HepG2 (cell line): ENCODE measurements around the gene SLC23A3. TPM values are rescaled to one million over a fixed set of nuclear protein-coding genes. Genes with fewer than 3 reads are reported as not detected.

Source experiments
- ARNTL ChIP-seq: sonication (generic); formaldehyde crosslinking; IDR thresholded peaks from 2 replicates; pipeline ENCODE4 v1.4.0; 2020; ENCODE audit warnings: mild to moderate bottlenecking, missing genetic modification reagents
- DMTF1 ChIP-seq: sonication (generic); formaldehyde crosslinking; IDR thresholded peaks from 2 replicates; pipeline ENCODE4 v1.4.0; 2020; ENCODE audit warnings: mild to moderate bottlenecking, missing genetic modification reagents
- FIP1L1 ChIP-seq: fragments of 200-400 bp; formaldehyde crosslinking; IDR thresholded peaks from 2 replicates; pipeline ENCODE4 v1.6.1; 2018; ENCODE audit warnings: low read depth, mild to moderate bottlenecking, low read length, moderate library complexity, borderline replicate concordance; ENCODE audit not compliant: insufficient read depth
- GATAD2A ChIP-seq: IDR thresholded peaks from 2 replicates; pipeline ENCODE4 v1.6.1; 2016
- GFI1 ChIP-seq: sonication (generic); formaldehyde crosslinking; IDR thresholded peaks from 2 replicates; pipeline ENCODE4 v1.5.0; 2020; ENCODE audit warnings: missing genetic modification reagents, mild to moderate bottlenecking, borderline replicate concordance
- GLI4 ChIP-seq: sonication (generic); formaldehyde crosslinking; IDR thresholded peaks from 2 replicates; pipeline ENCODE4 v1.5.1; 2020; ENCODE audit warnings: missing genetic modification reagents, mild to moderate bottlenecking, moderate library complexity, borderline replicate concordance
- HOXA7 ChIP-seq: sonication (generic); formaldehyde crosslinking; IDR thresholded peaks from 2 replicates; pipeline ENCODE4 v1.8.1; 2022; ENCODE audit warnings: mild to moderate bottlenecking, missing genetic modification reagents, moderate library complexity
- LRRFIP1 ChIP-seq: sonication (generic); formaldehyde crosslinking; conservative IDR thresholded peaks from 2 replicates; pipeline ENCODE4 v1.4.0; 2020; ENCODE audit warnings: missing genetic modification reagents
- MNT ChIP-seq: fragments of 450-650 bp; IDR thresholded peaks from 2 replicates; pipeline ENCODE4 v1.6.1; 2016
- NFKBIZ ChIP-seq: IDR thresholded peaks from 2 replicates; pipeline ENCODE4 v1.6.1; 2018; ENCODE audit warnings: missing genetic modification reagents, missing compliant biosample characterization
- NONO ChIP-seq, 2 experiments: fragments of 450-650 bp in 1 of 2; sonication (generic) in 1 of 2; formaldehyde crosslinking in 1 of 2; IDR thresholded peaks in 1 of 2; conservative IDR thresholded peaks in 1 of 2; 2 replicates each; pipeline versions ENCODE4 v1.6.1 to v1.8.0; 2017 to 2022; ENCODE audit warnings: mild to moderate bottlenecking in 1 of 2, missing genetic modification reagents in 1 of 2, moderate library complexity in 1 of 2
- PHF21A ChIP-seq: sonication (generic); formaldehyde crosslinking; IDR thresholded peaks from 2 replicates; pipeline ENCODE4 v1.5.0; 2020; ENCODE audit warnings: mild to moderate bottlenecking, missing genetic modification reagents
- SCMH1 ChIP-seq: sonication (generic); formaldehyde crosslinking; IDR thresholded peaks from 2 replicates; pipeline ENCODE4 v1.9.0; 2021; ENCODE audit warnings: missing genetic modification reagents, mild to moderate bottlenecking, borderline replicate concordance
- ZFP1 ChIP-seq: IDR thresholded peaks from 2 replicates; pipeline ENCODE4 v1.6.1; 2016
- ZNF18 ChIP-seq: sonication (generic); formaldehyde crosslinking; IDR thresholded peaks from 2 replicates; pipeline ENCODE4 v1.8.0; 2022; ENCODE audit warnings: mild to moderate bottlenecking, missing genetic modification reagents; ENCODE audit not compliant: insufficient replicate concordance
- ZNF382 ChIP-seq: sonication (generic); formaldehyde crosslinking; IDR thresholded peaks from 2 replicates; pipeline ENCODE4 v1.5.0; 2020; ENCODE audit warnings: missing genetic modification reagents, mild to moderate bottlenecking, borderline replicate concordance
- ZNF557 ChIP-seq: sonication (generic); formaldehyde crosslinking; IDR thresholded peaks from 2 replicates; pipeline ENCODE4 v1.4.0; 2020; ENCODE audit warnings: missing genetic modification reagents
- ZNF639 ChIP-seq: conservative IDR thresholded peaks from 2 replicates; pipeline ENCODE4 v1.6.1; 2018; ENCODE audit warnings: missing genetic modification reagents
- ZNF737 ChIP-seq: sonication (generic); formaldehyde crosslinking; IDR thresholded peaks from 2 replicates; pipeline ENCODE4 v1.5.0; 2020; ENCODE audit warnings: missing genetic modification reagents, mild to moderate bottlenecking, borderline replicate concordance
- ZNF773 ChIP-seq: sonication (generic); formaldehyde crosslinking; IDR thresholded peaks from 2 replicates; pipeline ENCODE4 v1.4.0; 2020; ENCODE audit warnings: missing genetic modification reagents, borderline replicate concordance
- polyA plus RNA-seq, 8 experiments: library from polyadenylated mRNA; depleted of rRNA in 3 of 8; stranded (reverse) in 7 of 8; unstranded in 1 of 8; fragments of >200 nt; fragmentation: Illumina TruSeq in 4 of 8; extraction: Trizol in 4 of 8; gene quantifications; 2 replicates each; pipeline versions ENCODE4 v1.2.1 to v1.2.3, GENCODE V29; 2011 to 2016; ENCODE audit warnings: low read depth in 4 of 8, missing spikeins in 1 of 8, mixed read lengths in 1 of 8; ENCODE audit not compliant: insufficient read depth in 1 of 8
- total RNA-seq, 5 experiments: library from RNA; depleted of rRNA; stranded (reverse); fragments of >200 nt; fragmentation: Illumina TruSeq; extraction: Trizol; gene quantifications; 2 replicates each; pipeline ENCODE4 v1.2.3, GENCODE V29; 2016; ENCODE audit warnings: low read depth in 1 of 5

Gene SLC23A3
- total and polyA plus RNA-seq, 2 of the 13 experiments (the other 11 are each of a cell fraction or from before 2014, with no cell fraction given): 0.38 to 0.78 TPM

GRCh38 chr2:219207134-219207883, 37.5 kb upstream of the SLC23A3 start (continued):
- no peak for TF ChIP-seq LRRFIP1
- TF ChIP-seq GFI1 (CRISPR knock-in tag): no peak
- TF ChIP-seq ZNF639 (CRISPR knock-in tag): peak; percentile 46; the same call in 1 of the 2 replicates
- no peak for TF ChIP-seq NONO (IDR thresholded peaks at IDR 0.05)
- no peak for TF ChIP-seq NONO (CRISPR knock-in tag; conservative IDR thresholded peaks at IDR 0.05)
- no peak for TF ChIP-seq FIP1L1
- TF ChIP-seq HOXA7 (CRISPR knock-in tag): no peak
- TF ChIP-seq MNT: no peak
- TF ChIP-seq ZNF382 (CRISPR knock-in tag): no peak
- TF ChIP-seq NFKBIZ: no peak
- no peak for TF ChIP-seq ARNTL (CRISPR knock-in tag)
- no peak for TF ChIP-seq ZNF557 (CRISPR knock-in tag)
- TF ChIP-seq DMTF1 (CRISPR knock-in tag): no peak
- no peak for TF ChIP-seq ZNF18
- no peak for TF ChIP-seq ZFP1 (CRISPR knock-in tag)
- no peak for TF ChIP-seq GATAD2A (CRISPR knock-in tag)
- TF ChIP-seq ZNF773 (CRISPR knock-in tag): no peak
- no peak for TF ChIP-seq SCMH1 (CRISPR knock-in tag)
- no peak for TF ChIP-seq GLI4 (CRISPR knock-in tag)
- no peak for TF ChIP-seq ZNF737 (CRISPR knock-in tag)
- TF ChIP-seq PHF21A (CRISPR knock-in tag): no peak
